Colonic mucosa (tissue), 4 donors: ENCODE measurements around the gene HNF1B. TPM values are rescaled to one million over a fixed set of nuclear protein-coding genes. Genes with fewer than 3 reads are reported as not detected.

Experiments
- DNase-seq: peaks from one replicate; pipeline ENCODE4 v3.0.0-alpha.2; 2020
- H3K27ac ChIP-seq: fragments of 200-600 bp; one replicate; pipeline ENCODE4 v1.8.0; 2021
- H3K27me3 ChIP-seq: fragments of 200-600 bp; one replicate; pipeline ENCODE4 v1.8.0; 2021
- H3K36me3 ChIP-seq: fragments of 200-600 bp; one replicate; pipeline ENCODE4 v1.8.0; 2021
- H3K4me1 ChIP-seq: fragments of 200-600 bp; one replicate; pipeline ENCODE4 v1.8.0; 2021; ENCODE audit warnings: mild to moderate bottlenecking
- H3K4me3 ChIP-seq: fragments of 200-600 bp; one replicate; pipeline ENCODE4 v1.8.0; 2021
- H3K9ac ChIP-seq, 2 donors: one replicate each; pipeline ENCODE4 v1.7.0; 2013; ENCODE audit warnings: control low read depth in 2 of 2, low read depth in 2 of 2, low read length in 2 of 2
- H3K9me3 ChIP-seq: fragments of 200-600 bp; one replicate; pipeline ENCODE4 v1.8.0; 2021
- intact Hi-C: fragments of 100-400 bp; cut with DNase I; formaldehyde crosslinking; loops from one replicate; pipeline ENCODE4 v1.14.1; 2022
- total RNA-seq, 2 donors: library from RNA; stranded (reverse); fragmentation: NEBNext Ultra II Directional in 1 of 2; extraction: Animal tissue kit (Norgen Biotek cat#: 25700) in 1 of 2; gene quantifications; one replicate each; pipeline ENCODE4 v1.2.1, GENCODE V29; 2021
- TF ChIP-seq, protein P1 (sequence below): fragments of 200-600 bp; IDR thresholded peaks from one replicate; pipeline ENCODE4 v1.8.0; 2022; ENCODE audit warnings: antibody characterized with exemption, mild to moderate bottlenecking
- donor health status: healthy.
- donor health status: DM: no; HTN: no; CAD: no.
- donor health status: DM: no; HTN: no; CAD: no.

Gene HNF1B
- total RNA-seq, 2 donors from 2014 or later = 28.0 to 34.8 TPM

DNA sequence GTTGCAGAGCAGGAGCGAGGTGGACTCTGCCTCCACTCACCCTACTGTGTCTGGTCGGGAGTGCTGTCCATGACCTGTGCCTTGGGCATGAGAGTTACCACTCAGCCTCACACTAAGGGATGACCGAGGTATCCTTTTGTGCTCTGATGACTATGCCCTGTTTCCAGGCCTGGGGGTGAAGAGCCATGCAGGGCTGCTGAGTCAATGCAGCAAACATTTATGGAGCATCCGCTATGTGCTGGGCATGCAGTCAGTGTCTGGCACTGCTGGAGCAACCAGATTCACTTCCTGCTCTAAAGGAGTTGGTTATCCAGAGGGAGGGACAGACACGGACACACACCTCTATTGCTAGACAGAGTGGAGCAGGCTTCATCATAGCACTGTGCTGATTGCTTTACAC, 7.6 kb upstream of the HNF1B start:
- Histone ChIP-seq H3K9me3 (no peaks in the 10 kb centered on the region), H3K4me1 (no peaks in the 10 kb centered on the region), H3K36me3 (no peaks in the 10 kb centered on the region), H3K27me3 (no peaks in the 10 kb centered on the region), H3K4me3 (no peak overlapping the region), H3K9ac (no peak overlapping the region), H3K27ac (no peak overlapping the region)
- intact Hi-C loops = no loop called here
- no peak for DNase-seq
- TF ChIP-seq, protein P1, sequence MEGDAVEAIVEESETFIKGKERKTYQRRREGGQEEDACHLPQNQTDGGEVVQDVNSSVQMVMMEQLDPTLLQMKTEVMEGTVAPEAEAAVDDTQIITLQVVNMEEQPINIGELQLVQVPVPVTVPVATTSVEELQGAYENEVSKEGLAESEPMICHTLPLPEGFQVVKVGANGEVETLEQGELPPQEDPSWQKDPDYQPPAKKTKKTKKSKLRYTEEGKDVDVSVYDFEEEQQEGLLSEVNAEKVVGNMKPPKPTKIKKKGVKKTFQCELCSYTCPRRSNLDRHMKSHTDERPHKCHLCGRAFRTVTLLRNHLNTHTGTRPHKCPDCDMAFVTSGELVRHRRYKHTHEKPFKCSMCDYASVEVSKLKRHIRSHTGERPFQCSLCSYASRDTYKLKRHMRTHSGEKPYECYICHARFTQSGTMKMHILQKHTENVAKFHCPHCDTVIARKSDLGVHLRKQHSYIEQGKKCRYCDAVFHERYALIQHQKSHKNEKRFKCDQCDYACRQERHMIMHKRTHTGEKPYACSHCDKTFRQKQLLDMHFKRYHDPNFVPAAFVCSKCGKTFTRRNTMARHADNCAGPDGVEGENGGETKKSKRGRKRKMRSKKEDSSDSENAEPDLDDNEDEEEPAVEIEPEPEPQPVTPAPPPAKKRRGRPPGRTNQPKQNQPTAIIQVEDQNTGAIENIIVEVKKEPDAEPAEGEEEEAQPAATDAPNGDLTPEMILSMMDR = no peak

DNA sequence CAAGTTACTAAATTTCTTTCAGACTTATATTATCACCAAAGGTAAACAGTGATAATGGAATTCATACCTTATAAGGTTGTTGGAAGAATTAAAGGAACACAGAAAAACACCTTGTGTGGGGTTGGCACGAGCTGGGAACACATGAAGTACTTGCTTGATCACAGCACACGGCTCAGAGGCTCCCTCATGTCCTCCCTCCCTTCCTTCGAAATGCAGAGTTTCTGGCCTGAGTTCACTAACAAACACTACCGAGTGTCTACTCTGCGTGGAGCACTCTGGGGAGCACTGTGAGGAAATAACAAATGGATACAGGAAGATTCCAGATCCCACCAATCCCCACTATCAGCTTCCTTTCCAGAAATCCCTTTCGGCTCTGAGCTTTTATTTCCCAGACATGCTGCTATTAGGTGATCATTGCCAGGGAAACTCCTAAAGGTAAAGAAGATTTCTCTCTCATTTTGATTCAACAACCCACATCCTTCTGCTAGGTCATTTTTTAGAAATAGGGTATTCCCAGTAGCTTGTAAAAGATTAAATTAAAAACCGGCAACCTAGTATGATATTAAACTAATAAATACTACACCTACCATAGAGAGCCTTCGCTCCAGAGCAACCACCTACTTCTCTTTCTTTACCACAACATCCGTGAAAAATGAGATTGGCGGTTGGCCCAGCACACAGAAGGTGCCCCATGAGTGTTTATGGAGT, 6.1 kb upstream of the HNF1B start:
- Histone ChIP-seq H3K27me3 (no peaks in the 10 kb centered on the region), H3K4me1 (no peaks in the 10 kb centered on the region), H3K9me3 (no peaks in the 10 kb centered on the region), H3K27ac (no peak overlapping the region), H3K36me3 (no peaks in the 10 kb centered on the region), H3K4me3 (no peak overlapping the region), H3K9ac (no peak overlapping the region)
- intact Hi-C loops = no loop called here
- no peak for DNase-seq
- TF ChIP-seq, protein P1 = no peak

DNA sequence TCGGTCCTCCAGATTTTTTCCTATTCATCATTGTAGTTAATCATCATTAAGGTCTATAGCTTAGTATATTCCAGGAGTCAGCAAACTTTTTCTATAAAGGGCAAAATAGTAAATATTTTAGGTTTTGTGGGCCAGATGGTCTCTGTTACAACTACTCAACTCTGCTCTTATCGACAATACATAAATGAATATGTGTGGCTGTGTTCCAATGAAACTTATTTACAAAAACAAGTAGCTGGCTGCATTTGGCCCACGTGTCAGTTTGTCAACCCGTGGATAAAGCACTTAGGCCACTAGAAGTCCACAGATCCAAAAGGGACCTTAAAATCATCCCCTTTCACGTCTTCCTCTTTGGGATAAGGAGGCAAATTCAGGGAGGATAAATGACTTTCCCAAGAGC, 5.4 kb upstream of the HNF1B start:
- intact Hi-C loops = no loop called here
- H3K27me3 ChIP-seq = peaks cover 4% of the 10 kb centered on the region

GRCh38 chr17:37747222-37747621, 2.4 kb upstream of the HNF1B start:
- Histone ChIP-seq H3K4me1 (no peaks in the 10 kb centered on the region), H3K4me3 (no peak overlapping the region), H3K27me3 (peaks cover 14% of the 10 kb centered on the region), H3K9me3 (no peaks in the 10 kb centered on the region), H3K36me3 (no peaks in the 10 kb centered on the region), H3K9ac (peak overlapping the region in 1 of 2 donors; percentile 98), H3K27ac (peak overlapping the region; percentile 1)
- TF ChIP-seq, protein P1 = no peak
- intact Hi-C loops = no loop called here
- DNase-seq = no peak

More for the DNA sequence above, 5.4 kb upstream of the HNF1B start:
- Histone ChIP-seq H3K9me3 (no peaks in the 10 kb centered on the region), H3K9ac (no peak overlapping the region), H3K36me3 (no peaks in the 10 kb centered on the region), H3K4me1 (no peaks in the 10 kb centered on the region), H3K4me3 (no peak overlapping the region), H3K27ac (no peak overlapping the region)
- TF ChIP-seq, protein P1 = no peak
- DNase-seq = no peak

DNA sequence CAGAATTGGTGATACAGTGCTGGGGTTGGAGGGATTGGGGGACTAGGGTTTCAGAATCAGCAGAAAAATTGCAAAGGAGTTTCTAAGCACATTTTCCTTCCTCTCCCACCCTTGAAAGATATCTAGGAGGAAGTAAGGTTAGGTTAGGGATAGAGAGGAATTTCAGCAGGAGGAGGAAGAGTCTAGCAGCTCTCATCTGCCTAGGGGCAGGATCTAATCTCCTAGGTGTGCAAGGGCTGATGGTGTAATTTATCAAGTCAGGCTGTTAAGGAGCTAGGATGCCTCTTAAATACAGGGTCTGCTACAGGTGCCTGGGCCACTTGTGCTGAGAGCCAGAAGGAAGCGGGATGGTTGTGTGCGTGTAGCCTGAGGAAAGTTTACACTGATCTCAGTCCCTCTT, 1.8 kb upstream of the HNF1B start:
- intact Hi-C loops = no loop called here
- H3K9ac ChIP-seq = peak overlapping the region; percentile 28 to 98
- peaks cover 20% of the 10 kb centered on the region for H3K27me3 ChIP-seq
- peak overlapping the region; percentile 69 for H3K27ac ChIP-seq
- TF ChIP-seq, protein P1 = no peak
- no peaks in the 10 kb centered on the region for H3K9me3 ChIP-seq
- no peak for DNase-seq
- no peaks in the 10 kb centered on the region for H3K4me1 ChIP-seq
- no peaks in the 10 kb centered on the region for H3K36me3 ChIP-seq
- H3K4me3 ChIP-seq = peak overlapping the region; percentile 49
